ENCODE data around the gene CEMIP.

CEMIP gene

GRCh38 chr15:80929689-80930088, 150.5 kb downstream of the CEMIP start:
- DNase-seq (ENCODE audit: low read depth): no peak

- DNase-seq (ENCODE audit: low read depth): no peak
These were observed 152.0 kb downstream of the CEMIP start for GRCh38 chr15:80931191-80931590.

GRCh38 chr15:80931721-80932512, 152.7 kb downstream of the CEMIP start:
- DNase-seq (ENCODE audit: low read depth): no peak

DNA sequence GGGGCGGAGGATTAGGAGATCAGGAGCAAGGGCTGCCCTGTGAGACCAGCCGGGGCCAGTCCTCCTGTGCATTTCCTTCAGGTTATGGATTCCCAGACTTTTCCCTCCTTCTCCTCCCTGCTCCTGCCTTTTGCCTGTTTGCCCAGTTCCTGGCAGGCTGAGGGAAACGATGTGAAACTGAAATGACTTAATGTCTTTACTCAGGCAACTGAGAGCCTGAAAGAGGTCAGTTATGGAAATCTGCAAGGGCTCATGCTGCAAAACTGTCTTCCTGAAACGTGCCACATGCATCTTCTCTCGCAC, 153.3 kb downstream of the CEMIP start:
- no peak for DNase-seq (ENCODE audit: low read depth)

GRCh38 chr15:80932989-80933388, 153.8 kb downstream of the CEMIP start:
- DNase-seq (ENCODE audit: low read depth): no peak

- no peak for DNase-seq (ENCODE audit: low read depth)
These were observed 155.6 kb downstream of the CEMIP start for GRCh38 chr15:80934761-80935221.

- DNase-seq (ENCODE audit: low read depth): no peak
These were observed 157.3 kb downstream of the CEMIP start for GRCh38 chr15:80936288-80937078.

DNA sequence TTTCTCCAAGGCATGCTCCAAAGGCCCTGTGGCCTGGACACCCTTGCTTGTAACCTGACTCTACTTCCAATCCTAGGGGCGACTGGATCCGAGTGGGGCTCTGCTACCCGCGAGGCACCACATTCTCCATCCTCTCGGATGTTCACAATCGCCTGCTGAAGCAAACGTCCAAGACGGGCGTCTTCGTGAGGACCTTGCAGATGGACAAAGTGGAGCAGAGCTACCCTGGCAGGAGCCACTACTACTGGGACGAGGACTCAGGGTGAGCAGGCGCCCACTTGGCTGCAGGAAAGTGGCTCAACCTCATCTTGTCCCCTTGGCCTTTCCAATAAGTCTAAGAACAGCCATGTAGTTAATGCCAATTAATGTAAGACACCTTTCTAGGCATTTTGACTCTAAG, 158.5 kb downstream of the CEMIP start:
- no peak for DNase-seq (ENCODE audit: low read depth)

DNA sequence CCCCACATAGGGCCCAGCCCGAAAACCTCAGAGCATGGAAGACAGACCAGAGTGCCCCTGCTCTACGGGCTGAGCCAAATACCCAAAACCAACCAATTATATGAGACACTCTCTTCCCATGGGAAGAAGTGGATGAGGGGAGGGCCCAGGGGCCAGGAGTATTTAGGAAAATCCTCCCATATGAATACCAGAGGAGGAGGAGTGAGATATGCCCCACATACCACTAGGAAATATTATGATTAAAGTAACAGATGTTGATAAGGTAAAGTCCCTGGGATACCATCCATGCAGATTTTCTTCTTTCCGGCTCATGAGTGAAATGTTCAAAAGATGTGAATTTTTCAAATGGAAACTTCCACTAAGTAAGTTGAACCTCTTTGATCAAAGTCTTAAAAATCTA, 160.0 kb downstream of the CEMIP start:
- no peak for DNase-seq (ENCODE audit: low read depth)

- no peak for DNase-seq (ENCODE audit: low read depth)
These were observed 161.2 kb downstream of the CEMIP start for GRCh38 chr15:80940331-80940730.

DNA sequence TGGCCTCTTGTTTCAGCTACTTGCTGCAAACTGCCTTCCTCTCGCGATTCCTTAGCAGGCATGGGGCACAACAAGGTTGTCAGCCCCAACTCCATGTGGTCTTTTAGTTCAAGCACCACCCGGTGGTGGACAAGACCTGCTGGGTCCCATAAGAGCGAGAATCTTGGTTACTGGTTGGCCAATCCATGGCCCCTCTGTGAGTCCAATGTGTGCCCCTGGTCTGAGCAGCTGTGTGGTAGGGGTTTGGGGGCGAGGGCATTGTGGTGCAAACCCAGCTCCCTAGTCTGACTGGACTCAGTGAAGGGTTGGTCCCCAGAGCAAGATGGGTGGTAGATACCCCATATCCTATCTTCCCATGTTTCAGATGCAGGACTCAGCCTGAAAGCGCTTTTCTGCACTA, 161.7 kb downstream of the CEMIP start:
- DNase-seq (ENCODE audit: low read depth): no peak

DNA sequence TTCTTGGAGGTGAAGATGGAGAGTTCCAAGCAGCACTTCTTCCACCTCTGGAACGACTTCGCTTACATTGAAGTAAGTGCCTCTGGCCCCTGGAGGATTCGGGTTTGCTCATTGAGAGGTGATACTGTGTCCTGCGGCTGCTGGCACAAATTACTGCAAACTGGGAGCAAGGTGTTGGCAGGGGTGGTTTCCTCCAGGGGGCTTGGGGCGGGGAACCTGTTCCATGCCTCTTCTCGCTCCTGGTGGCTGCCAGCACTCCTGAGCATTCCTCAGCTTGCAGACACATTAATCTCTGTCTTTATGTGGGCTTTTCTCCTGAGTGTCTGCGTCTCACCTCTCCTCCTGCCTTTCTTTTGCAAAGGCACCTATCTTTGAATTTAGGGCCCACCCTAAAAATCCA, 163.1 kb downstream of the CEMIP start:
- DNase-seq (ENCODE audit: low read depth): no peak

DNA sequence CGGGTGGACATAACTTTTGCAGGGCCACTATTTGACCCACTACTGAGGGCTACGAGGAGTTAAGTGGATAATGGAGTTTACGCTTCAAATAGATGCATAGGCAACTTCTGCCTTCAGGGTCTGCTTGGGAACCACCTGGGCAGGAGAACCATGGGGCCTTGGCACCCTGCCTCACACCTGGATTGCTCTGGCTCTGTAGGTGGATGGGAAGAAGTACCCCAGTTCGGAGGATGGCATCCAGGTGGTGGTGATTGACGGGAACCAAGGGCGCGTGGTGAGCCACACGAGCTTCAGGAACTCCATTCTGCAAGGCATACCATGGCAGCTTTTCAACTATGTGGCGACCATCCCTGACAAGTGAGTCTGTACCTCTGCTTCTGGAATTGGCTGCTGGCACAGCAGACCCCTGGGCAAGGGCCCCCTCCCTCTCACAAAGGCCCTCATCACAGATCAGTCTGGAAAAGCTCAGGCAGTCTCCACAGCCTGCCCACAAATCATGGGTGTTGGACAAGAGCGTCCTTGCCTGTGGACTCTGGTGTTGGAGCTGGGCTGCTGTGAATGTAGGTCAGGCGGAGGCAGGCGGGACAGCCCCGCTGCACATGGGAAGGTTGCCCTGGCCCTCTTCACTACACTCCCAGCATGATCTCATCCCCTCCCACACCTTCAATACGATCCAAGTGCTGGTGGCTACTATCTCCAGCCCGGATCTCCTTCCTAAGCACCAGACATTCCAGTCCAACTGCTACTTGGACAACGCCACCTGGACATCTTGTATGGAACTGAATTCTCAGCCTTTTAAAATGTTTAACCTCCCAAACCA, 163.8 kb downstream of the CEMIP start:
- no peak for DNase-seq (ENCODE audit: low read depth)

DNA sequence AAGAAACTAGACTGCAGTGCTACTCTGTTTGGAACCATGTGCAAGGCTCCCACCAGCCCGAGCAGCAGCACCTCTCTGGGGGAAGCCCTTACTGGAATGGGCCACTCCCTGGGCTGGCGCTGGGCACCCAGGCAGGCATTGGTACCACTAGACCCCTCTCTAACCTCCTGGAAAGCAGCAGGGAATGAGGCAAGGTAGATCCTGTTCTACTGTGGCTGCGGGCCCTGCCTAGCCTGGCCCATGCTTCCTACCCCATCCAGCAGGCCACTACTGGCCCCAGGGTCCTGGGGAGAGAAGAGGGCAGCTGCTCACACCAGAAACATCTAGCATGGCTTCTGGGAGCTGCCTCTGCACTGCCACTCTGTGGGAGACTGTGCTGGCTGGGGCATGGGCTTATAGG, 165.6 kb downstream of the CEMIP start:
- DNase-seq (ENCODE audit: low read depth): no peak

GRCh38 chr15:80945605-80946004, 166.4 kb downstream of the CEMIP start:
- no peak for DNase-seq (ENCODE audit: low read depth)

GRCh38 chr15:80946576-80946975, 167.4 kb downstream of the CEMIP start:
- no peak for DNase-seq (ENCODE audit: low read depth)

GRCh38 chr15:80948651-80949292, 169.6 kb downstream of the CEMIP start:
- DNase-seq (ENCODE audit: low read depth): no peak

DNA sequence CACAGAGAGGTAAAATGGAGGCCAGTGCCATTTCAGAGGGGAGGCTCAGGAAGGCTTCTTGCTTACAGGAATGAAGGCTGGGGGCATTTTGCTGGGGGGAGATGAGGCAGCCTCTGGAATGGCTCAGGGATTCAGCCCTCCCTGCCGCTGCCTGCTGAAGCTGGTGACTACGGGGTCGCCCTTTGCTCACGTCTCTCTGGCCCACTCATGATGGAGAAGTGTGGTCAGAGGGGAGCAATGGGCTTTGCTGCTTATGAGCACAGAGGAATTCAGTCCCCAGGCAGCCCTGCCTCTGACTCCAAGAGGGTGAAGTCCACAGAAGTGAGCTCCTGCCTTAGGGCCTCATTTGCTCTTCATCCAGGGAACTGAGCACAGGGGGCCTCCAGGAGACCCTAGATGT, 170.6 kb downstream of the CEMIP start:
- DNase-seq (ENCODE audit: low read depth): no peak

DNA sequence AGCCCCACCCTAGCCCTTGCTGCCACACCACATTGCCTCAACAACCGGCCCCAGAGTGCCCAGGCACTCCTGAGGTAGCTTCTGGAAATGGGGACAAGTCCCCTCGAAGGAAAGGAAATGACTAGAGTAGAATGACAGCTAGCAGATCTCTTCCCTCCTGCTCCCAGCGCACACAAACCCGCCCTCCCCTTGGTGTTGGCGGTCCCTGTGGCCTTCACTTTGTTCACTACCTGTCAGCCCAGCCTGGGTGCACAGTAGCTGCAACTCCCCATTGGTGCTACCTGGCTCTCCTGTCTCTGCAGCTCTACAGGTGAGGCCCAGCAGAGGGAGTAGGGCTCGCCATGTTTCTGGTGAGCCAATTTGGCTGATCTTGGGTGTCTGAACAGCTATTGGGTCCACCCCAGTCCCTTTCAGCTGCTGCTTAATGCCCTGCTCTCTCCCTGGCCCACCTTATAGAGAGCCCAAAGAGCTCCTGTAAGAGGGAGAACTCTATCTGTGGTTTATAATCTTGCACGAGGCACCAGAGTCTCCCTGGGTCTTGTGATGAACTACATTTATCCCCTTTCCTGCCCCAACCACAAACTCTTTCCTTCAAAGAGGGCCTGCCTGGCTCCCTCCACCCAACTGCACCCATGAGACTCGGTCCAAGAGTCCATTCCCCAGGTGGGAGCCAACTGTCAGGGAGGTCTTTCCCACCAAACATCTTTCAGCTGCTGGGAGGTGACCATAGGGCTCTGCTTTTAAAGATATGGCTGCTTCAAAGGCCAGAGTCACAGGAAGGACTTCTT, 171.3 kb downstream of the CEMIP start:
- no peak for DNase-seq (ENCODE audit: low read depth)

GRCh38 chr15:80951941-80952340, 172.8 kb downstream of the CEMIP start:
- DNase-seq (ENCODE audit: low read depth): no peak
